GM12878 (cell line): ENCODE measurements around the gene SORCS2. TPM values are rescaled to one million over a fixed set of nuclear protein-coding genes. Genes with fewer than 3 reads are reported as not detected.

ENCODE experiments used
- ATAC-seq: fragments of 200-7000 bp; cut with Tn5 transposase; 3 replicates; pipeline ENCODE4 v1.9.1; 2020; ENCODE audit warnings: mild to moderate bottlenecking, moderate library complexity
- BruUV-seq: library from RNA; stranded (reverse); fragments of 400-500 nt; replicated peaks from 2 replicates; lab custom pipeline; 2021; lab: Mats Ljungman, UMichigan
- CTCF ChIA-PET: fragments of 300-600 bp; sonication (Branson Sonifier 250); formaldehyde crosslinking; extraction: SDS; loops from one replicate; lab custom pipeline; 2021; ENCODE audit warnings: inconsistent platforms; lab: Yijun Ruan, JAX
- POLR2A ChIA-PET: fragments of 350-600 bp; formaldehyde crosslinking; extraction: SDS; loops from one replicate; lab custom pipeline; 2021; ENCODE audit warnings: inconsistent platforms; lab: Charles Lee
- RAD21 ChIA-PET: fragments of 300-600 bp; sonication (Branson Sonifier 250); formaldehyde crosslinking; loops from one replicate; lab custom pipeline; 2023; ENCODE audit warnings: antibody characterized with exemption; ENCODE audit not compliant: unreplicated experiment; lab: Charles Lee
- SMC1A ChIA-PET: fragments of 300-600 bp; sonication (Branson Sonifier 250); formaldehyde crosslinking; loops from one replicate; lab custom pipeline; 2023; ENCODE audit not compliant: unreplicated experiment, uncharacterized antibody; lab: Charles Lee
- DNase-seq: peaks from one replicate; pipeline ENCODE4 v3.0.0-alpha.2; 2011; ENCODE audit warnings: low read depth, low spot score
- FAIRE-seq: peaks from 3 replicates; lab custom pipeline; 2011; peaks lifted over from hg19 to GRCh38; lab: Jason Lieb, UNC
- H2AFZ ChIP-seq: 2 replicates; pipeline ENCODE4 v1.6.0; 2011; ENCODE audit warnings: low read depth, low read length, control low read depth; ENCODE audit not compliant: control insufficient read depth
- H3K27ac ChIP-seq: 2 replicates; pipeline ENCODE4 v1.5.1; 2011; ENCODE audit warnings: control low read depth; ENCODE audit not compliant: control insufficient read depth, insufficient read depth
- H3K27me3 ChIP-seq, 2 experiments: replicated peaks in 1 of 2; 2 replicates each; pipeline versions ENCODE4 v1.6.0 to v1.6.1; 2011; ENCODE audit warnings: low read length in 1 of 2; ENCODE audit not compliant: control insufficient read depth in 2 of 2, insufficient read depth in 2 of 2
- H3K36me3 ChIP-seq, 2 experiments: 2 replicates each; pipeline ENCODE4 v1.5.1; 2011; ENCODE audit warnings: low read length in 1 of 2; ENCODE audit not compliant: control insufficient read depth in 2 of 2, insufficient read depth in 2 of 2
- H3K4me1 ChIP-seq: 2 replicates; pipeline ENCODE4 v1.6.1; 2011; ENCODE audit warnings: mild to moderate bottlenecking, low read length, moderate library complexity, mixed read lengths; ENCODE audit not compliant: control insufficient read depth, insufficient read depth
- H3K4me2 ChIP-seq: 2 replicates; pipeline ENCODE4 v1.6.0; 2011; ENCODE audit warnings: control low read depth; ENCODE audit not compliant: control insufficient read depth, insufficient read depth
- H3K4me3 ChIP-seq: fragments of 200-600 bp; sonication (generic); 2 replicates; pipeline ENCODE4 v1.5.1; 2016
- H3K79me2 ChIP-seq: 2 replicates; pipeline ENCODE4 v1.6.0; 2011; ENCODE audit warnings: low read length; ENCODE audit not compliant: control insufficient read depth, insufficient read depth
- H3K9ac ChIP-seq: 2 replicates; pipeline ENCODE4 v1.8.0; 2011; ENCODE audit warnings: low read length, control low read depth, mixed read lengths; ENCODE audit not compliant: control insufficient read depth, insufficient read depth
- H3K9me3 ChIP-seq: replicated peaks from 3 replicates; pipeline ENCODE4 v1.5.1; 2011; ENCODE audit warnings: mild to moderate bottlenecking, low read length; ENCODE audit not compliant: control insufficient read depth, insufficient read depth
- H4K20me1 ChIP-seq: 2 replicates; pipeline ENCODE4 v1.6.0; 2011; ENCODE audit not compliant: control insufficient read depth, insufficient read depth
- CEBPB ChIP-seq, 2 experiments: fragments of 150-350 bp in 1 of 2; IDR thresholded peaks; 2 replicates each; pipeline ENCODE4 v1.6.1; 2012 to 2014; ENCODE audit warnings: low read depth in 2 of 2, low read length in 2 of 2, borderline replicate concordance in 1 of 2, inconsistent platforms in 1 of 2
- CUX1 ChIP-seq: IDR thresholded peaks from 2 replicates; pipeline ENCODE4 v1.6.1; 2012; ENCODE audit warnings: improper control_type of control experiment, low read depth, low read length; ENCODE audit not compliant: insufficient replicate concordance
- FOXM1 ChIP-seq: IDR thresholded peaks from 2 replicates; pipeline ENCODE4 v1.6.1; 2012; ENCODE audit warnings: low read depth, mild to moderate bottlenecking, inconsistent platforms, low read length, moderate library complexity
- NFXL1 ChIP-seq: fragments of 450-650 bp; IDR thresholded peaks from 2 replicates; pipeline ENCODE4 v1.6.1; 2017; ENCODE audit warnings: antibody characterized with exemption, mild to moderate bottlenecking, borderline replicate concordance
- STAT1 ChIP-seq: fragments of 450-650 bp; conservative IDR thresholded peaks from 2 replicates; pipeline ENCODE4 v1.6.1; 2014; ENCODE audit warnings: antibody characterized with exemption, mild to moderate bottlenecking
- TCF7 ChIP-seq: IDR thresholded peaks from 2 replicates; pipeline ENCODE4 v1.6.1; 2014; ENCODE audit warnings: antibody characterized with exemption, borderline replicate concordance
- ZNF207 ChIP-seq: fragments of 450-650 bp; IDR thresholded peaks from 2 replicates; pipeline ENCODE4 v1.6.1; 2014; ENCODE audit warnings: antibody characterized with exemption, mild to moderate bottlenecking, borderline replicate concordance
- WGBS: methylation state at CpG from one replicate; pipeline ENCODE4 v1.1.6; 2016; ENCODE audit warnings: low lambda C conversion rate; ENCODE audit not compliant: insufficient replicate concordance, insufficient coverage; ENCODE audit errors: missing lambda C conversion rate; 5-methylcytosine and 5-hydroxymethylcytosine counted together
- in situ Hi-C: fragments of 300-500 bp; cut with MboI; formaldehyde crosslinking; loops from 9 replicates; pipeline ENCODE4 v1.14.3; 2018; ENCODE audit warnings: mixed read lengths
- intact Hi-C: fragments of 100-400 bp; cut with micrococcal nuclease; formaldehyde crosslinking; loops from one replicate; pipeline ENCODE4 v1.14.2; 2022; ENCODE audit not compliant: unreplicated experiment
- polyA plus RNA-seq, 11 experiments: library from polyadenylated mRNA; depleted of rRNA in 4 of 11; unstranded in 6 of 11; stranded (reverse) in 5 of 11; fragments of >200 nt; fragmentation: Nextera tagmentation in 4 of 11; fragmentation: Illumina TruSeq in 1 of 11; extraction: Ambion mirVana in 4 of 11; extraction: Trizol in 1 of 11; gene quantifications; 1 replicate in 1 of 11; 2 replicates in 10 of 11; pipeline versions ENCODE4 v1.2.1 to v1.2.3, GENCODE V29; 2011 to 2016; ENCODE audit warnings: inconsistent platforms in 2 of 11, missing spikeins in 2 of 11, low read depth in 1 of 11
- total RNA-seq, 4 experiments: library from RNA; depleted of rRNA in 3 of 4; stranded (reverse); fragments of >200 nt in 3 of 4; fragmentation: Illumina TruSeq in 1 of 4; extraction: Trizol in 1 of 4; gene quantifications; 2 replicates each; pipeline versions ENCODE4 v1.2.1 to v1.2.3, GENCODE V29; 2013 to 2021
- TF ChIP-seq, protein P1 (sequence below): fragments of 450-650 bp; IDR thresholded peaks from 2 replicates; pipeline ENCODE4 v1.6.1; 2018; ENCODE audit warnings: mild to moderate bottlenecking, low read depth, moderate library complexity; ENCODE audit not compliant: partially characterized antibody

The SORCS2 gene
- total and polyA plus RNA-seq, 10 of the 15 experiments (the other 5 are each of a cell fraction or from before 2014, with no cell fraction given), result 0.01 to 0.15 (median 0.05) TPM; not detected in 5

DNA sequence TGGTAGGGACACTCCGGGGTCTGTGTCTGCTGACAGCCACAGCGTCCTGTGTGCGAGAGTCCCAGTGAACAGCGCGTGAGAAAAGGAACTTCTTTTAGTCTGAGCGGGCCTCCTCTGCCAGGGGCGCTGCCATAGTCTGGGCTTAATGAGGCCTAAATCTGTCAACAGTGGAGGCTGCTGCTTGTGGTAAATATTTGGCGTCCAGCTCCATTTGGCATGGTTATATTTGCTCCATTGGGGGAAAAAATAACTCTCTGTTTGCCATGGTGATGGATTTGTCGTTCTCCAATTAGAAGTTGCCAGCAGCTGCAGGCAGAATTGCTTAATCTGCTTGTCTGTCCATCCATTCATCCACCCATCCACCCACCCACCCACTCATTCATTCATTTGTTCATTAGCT is 313.8 kb downstream of the SORCS2 start:
- Histone ChIP-seq H3K4me1 (no peaks in the 10 kb centered on the region), H4K20me1 (no peaks in the 10 kb centered on the region), H3K4me2 (no peak overlapping the region), H3K9ac (no peak overlapping the region), H3K27me3 (peaks cover 0 to 3% of the 10 kb centered on the region in 2 experiments; a peak in 3 of 4 replicates), H3K9me3 (no peaks in the 10 kb centered on the region), H3K4me3 (no peak overlapping the region), H2AFZ (no peak overlapping the region), H3K79me2 (no peaks in the 10 kb centered on the region), H3K36me3 (no peaks in the 10 kb centered on the region), H3K27ac (no peak overlapping the region)
- intact Hi-C loops (no loop called here), in situ Hi-C loops (no loop called here)
- no peak for DNase-seq
- ChIA-PET SMC1A (no interaction called here), CTCF (no interaction called here), RAD21 (no interaction called here), POLR2A (no interaction called here)
- BruUV-seq, result no TSS peak
- no peak for TF ChIP-seq FOXM1
- TF ChIP-seq, protein P1, sequence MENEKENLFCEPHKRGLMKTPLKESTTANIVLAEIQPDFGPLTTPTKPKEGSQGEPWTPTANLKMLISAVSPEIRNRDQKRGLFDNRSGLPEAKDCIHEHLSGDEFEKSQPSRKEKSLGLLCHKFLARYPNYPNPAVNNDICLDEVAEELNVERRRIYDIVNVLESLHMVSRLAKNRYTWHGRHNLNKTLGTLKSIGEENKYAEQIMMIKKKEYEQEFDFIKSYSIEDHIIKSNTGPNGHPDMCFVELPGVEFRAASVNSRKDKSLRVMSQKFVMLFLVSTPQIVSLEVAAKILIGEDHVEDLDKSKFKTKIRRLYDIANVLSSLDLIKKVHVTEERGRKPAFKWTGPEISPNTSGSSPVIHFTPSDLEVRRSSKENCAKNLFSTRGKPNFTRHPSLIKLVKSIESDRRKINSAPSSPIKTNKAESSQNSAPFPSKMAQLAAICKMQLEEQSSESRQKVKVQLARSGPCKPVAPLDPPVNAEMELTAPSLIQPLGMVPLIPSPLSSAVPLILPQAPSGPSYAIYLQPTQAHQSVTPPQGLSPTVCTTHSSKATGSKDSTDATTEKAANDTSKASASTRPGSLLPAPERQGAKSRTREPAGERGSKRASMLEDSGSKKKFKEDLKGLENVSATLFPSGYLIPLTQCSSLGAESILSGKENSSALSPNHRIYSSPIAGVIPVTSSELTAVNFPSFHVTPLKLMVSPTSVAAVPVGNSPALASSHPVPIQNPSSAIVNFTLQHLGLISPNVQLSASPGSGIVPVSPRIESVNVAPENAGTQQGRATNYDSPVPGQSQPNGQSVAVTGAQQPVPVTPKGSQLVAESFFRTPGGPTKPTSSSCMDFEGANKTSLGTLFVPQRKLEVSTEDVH, result no peak
- TF ChIP-seq ZNF207, result no peak
- TF ChIP-seq CEBPB (IDR thresholded peaks at IDR 0.05; ENCODE audit: borderline replicate concordance in 1 of 2, low read depth in 2 of 2, low read length in 2 of 2), result no peak
- no peak for TF ChIP-seq NFXL1
- TF ChIP-seq TCF7, result no peak
- TF ChIP-seq STAT1, result no peak
- TF ChIP-seq CUX1, result no peak
- FAIRE-seq, result no peak
- 66% methylated on average over 9 of the region's 9 CpGs for WGBS
- no peak for ATAC-seq
